ENCODE data around the gene RFXAP.

GRCh38 chr13:36817996-36818803 is 822 bp upstream of the RFXAP start:
- no peak for TF ChIP-seq MAX (IDR thresholded peaks at IDR 0.05)
- no peak; a peak in 2 of 6 replicates for TF ChIP-seq CTCF (IDR thresholded peaks at IDR 0.05 in 2 of 3, conservative IDR thresholded peaks at IDR 0.05 in 1 of 3; ENCODE audit: borderline replicate concordance in 1 of 3, insufficient read depth in 1 of 3, low read depth in 2 of 3, low read length in 2 of 3)
- TF ChIP-seq REST (IDR thresholded peaks at IDR 0.05; ENCODE audit: low read depth) = no peak
- TF ChIP-seq POLR2AphosphoS5 (IDR thresholded peaks at IDR 0.05; ENCODE audit: low read depth, low read length) = no peak
- TF ChIP-seq EZH2 (IDR thresholded peaks at IDR 0.05) = no peak
- no peak for TF ChIP-seq POLR2A (IDR thresholded peaks at IDR 0.05; ENCODE audit: borderline replicate concordance, extremely low read depth, insufficient read depth, insufficient read length)

Data from HCT116 (cell line).